ENCODE measurements around the gene ZMPSTE24. TPM values are rescaled to one million over a fixed set of nuclear protein-coding genes. Genes with fewer than 3 reads are reported as not detected.

Gene ZMPSTE24
- total RNA-seq, 4 donors from 2014 or later: 37.4 to 49.8 (median 48.9) TPM

DNA sequence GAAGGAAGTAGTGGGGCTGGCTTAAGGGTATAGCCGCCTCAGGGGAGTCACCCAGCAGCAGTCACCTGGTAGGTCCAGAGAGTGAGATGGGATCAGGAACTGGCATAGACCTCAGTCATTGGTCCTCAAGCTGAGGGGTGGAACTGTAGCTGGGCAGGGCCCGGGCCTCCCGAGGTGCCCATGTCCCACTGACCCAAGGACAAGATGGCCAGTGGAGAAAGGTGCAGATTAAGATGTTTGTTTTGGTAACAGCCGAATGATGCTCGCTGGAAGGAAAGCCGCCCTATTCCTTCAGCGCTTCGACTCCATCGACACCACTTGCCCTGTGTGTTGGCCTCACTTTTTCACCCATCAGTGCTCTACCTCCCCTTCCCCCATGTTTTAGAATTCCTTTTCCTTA is 42.6 kb downstream of the ZMPSTE24 start:
- Histone ChIP-seq H3K27ac (replicated peaks in 1 of 4) (no peak overlapping the region), H3K36me3 (no peaks in the 10 kb centered on the region), H3K9me3 (no peaks in the 10 kb centered on the region), H3K4me1 (no peaks in the 10 kb centered on the region), H3K4me3 (no peak overlapping the region), H3K27me3 (peaks cover 0 to 13% (median 0%) of the 10 kb centered on the region in 4 donors)
- 95% methylated on average over 9 of the region's 9 CpGs for WGBS
- peak; percentile 68 for DNase-seq (ENCODE audit: extremely low spot score)
- intact Hi-C loops (cut with DNase I): no loop called here
- TF ChIP-seq POLR2AphosphoS5 (IDR thresholded peaks at IDR 0.05) (no peak), POLR2A (IDR thresholded peaks at IDR 0.05; ENCODE audit: low read depth) (no peak), EP300 (IDR thresholded peaks at IDR 0.05) (no peak)
- TF ChIP-seq, protein P1, sequence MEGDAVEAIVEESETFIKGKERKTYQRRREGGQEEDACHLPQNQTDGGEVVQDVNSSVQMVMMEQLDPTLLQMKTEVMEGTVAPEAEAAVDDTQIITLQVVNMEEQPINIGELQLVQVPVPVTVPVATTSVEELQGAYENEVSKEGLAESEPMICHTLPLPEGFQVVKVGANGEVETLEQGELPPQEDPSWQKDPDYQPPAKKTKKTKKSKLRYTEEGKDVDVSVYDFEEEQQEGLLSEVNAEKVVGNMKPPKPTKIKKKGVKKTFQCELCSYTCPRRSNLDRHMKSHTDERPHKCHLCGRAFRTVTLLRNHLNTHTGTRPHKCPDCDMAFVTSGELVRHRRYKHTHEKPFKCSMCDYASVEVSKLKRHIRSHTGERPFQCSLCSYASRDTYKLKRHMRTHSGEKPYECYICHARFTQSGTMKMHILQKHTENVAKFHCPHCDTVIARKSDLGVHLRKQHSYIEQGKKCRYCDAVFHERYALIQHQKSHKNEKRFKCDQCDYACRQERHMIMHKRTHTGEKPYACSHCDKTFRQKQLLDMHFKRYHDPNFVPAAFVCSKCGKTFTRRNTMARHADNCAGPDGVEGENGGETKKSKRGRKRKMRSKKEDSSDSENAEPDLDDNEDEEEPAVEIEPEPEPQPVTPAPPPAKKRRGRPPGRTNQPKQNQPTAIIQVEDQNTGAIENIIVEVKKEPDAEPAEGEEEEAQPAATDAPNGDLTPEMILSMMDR (IDR thresholded peaks at IDR 0.05): no peak

DNA sequence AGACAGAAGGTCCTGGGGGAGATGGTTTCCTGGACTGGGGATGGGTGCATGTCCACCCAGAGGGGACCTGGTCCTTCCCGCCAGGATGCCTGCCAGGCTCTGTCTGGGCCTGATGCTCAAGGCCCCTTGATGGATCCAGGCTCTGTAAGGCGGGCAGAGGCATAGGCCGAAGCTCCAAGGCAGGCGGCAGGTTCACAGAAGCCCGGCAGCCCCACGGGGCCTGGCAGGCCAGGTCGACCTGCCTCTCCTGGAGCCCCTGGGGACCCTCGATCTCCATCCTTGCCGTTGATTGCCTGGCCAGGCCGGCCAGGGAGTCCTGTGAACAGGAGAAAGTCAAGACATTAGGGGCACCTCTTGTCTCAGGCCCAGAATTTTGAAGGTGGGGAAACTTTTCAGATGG is 43.0 kb downstream of the ZMPSTE24 start:
- intact Hi-C loops (cut with DNase I): no loop called here
- H3K4me3 ChIP-seq: no peak overlapping the region
- 92% methylated on average over 7 of the region's 10 CpGs for WGBS
- TF ChIP-seq POLR2A (IDR thresholded peaks at IDR 0.05; ENCODE audit: low read depth) (no peak), POLR2AphosphoS5 (IDR thresholded peaks at IDR 0.05) (no peak), EP300 (IDR thresholded peaks at IDR 0.05) (no peak)
- TF ChIP-seq, protein P1 (IDR thresholded peaks at IDR 0.05): no peak
- no peaks in the 10 kb centered on the region for H3K4me1 ChIP-seq
- DNase-seq (ENCODE audit: extremely low spot score): peak; percentile 85
- H3K9me3 ChIP-seq: no peaks in the 10 kb centered on the region
- no peak overlapping the region for H3K27ac ChIP-seq (replicated peaks in 1 of 4)
- peaks cover 0 to 13% (median 0%) of the 10 kb centered on the region in 4 donors for H3K27me3 ChIP-seq
- H3K36me3 ChIP-seq: no peaks in the 10 kb centered on the region

DNA sequence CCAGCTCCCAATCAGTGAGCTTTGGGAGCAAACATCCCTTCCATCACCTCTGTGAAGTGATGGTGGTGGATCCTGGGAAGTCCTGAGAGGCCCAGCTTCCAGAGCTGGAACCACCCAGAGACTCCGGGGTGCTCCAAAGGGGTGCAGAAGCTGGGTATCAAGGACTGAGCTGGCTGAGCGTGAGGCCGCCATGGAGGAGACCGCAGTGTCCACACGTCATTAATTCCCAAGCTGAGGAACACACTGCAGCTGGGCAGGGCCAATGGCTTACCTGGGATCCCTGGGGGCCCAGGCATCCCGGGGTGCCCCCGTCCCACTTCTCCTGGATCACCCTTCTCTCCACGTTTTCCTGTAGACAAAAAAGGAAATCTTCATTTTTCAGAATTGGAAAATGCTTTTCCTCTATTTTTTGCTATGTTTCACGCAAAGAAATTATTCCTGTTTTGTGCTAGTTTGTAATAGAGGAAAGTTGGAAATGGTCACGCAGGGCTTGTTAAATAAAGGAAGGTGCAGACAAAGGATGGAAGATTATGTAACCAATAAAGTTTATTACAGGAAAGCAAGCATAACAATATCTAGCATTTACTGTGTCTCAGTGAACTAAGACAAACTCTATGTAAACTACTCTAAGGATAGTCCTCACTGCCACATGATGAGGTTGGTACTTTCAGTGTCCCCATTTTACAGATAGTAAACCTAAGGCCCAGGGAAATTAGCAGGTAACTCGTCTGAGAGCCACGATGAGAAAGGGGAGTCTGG is 43.7 kb downstream of the ZMPSTE24 start:
- H3K9me3 ChIP-seq: no peaks in the 10 kb centered on the region
- TF ChIP-seq POLR2A (IDR thresholded peaks at IDR 0.05; ENCODE audit: low read depth) (no peak), POLR2AphosphoS5 (IDR thresholded peaks at IDR 0.05) (no peak), EP300 (IDR thresholded peaks at IDR 0.05) (no peak)
- TF ChIP-seq, protein P1 (IDR thresholded peaks at IDR 0.05): no peak
- no peaks in the 10 kb centered on the region for H3K36me3 ChIP-seq
- H3K4me1 ChIP-seq: no peaks in the 10 kb centered on the region
- peaks cover 0 to 13% (median 0%) of the 10 kb centered on the region in 4 donors for H3K27me3 ChIP-seq
- WGBS: 95% methylated on average over 11 of the region's 12 CpGs
- DNase-seq (ENCODE audit: extremely low spot score): no peak
- no peak overlapping the region for H3K4me3 ChIP-seq
- intact Hi-C loops (cut with DNase I): no loop called here
- no peak overlapping the region for H3K27ac ChIP-seq (replicated peaks in 1 of 4)

DNA sequence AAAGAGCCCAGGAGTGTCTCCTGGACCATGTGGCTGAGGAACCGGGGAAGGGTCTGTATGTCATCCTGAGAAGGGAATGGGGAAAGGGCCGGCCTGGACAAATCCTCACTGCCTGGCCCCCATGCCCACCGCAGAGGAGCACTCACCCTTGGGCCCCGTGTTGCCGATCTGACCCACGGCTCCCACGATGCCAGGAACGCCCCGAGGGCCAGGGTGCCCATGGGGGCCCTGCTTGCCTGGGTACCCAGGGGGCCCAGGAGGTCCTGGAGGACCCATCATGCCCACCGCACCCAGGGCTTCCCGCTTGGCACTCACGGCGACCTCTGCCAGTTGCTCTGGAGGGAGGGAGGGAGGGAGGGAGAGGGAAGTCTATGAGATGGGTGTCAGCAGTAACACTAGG is 44.4 kb downstream of the ZMPSTE24 start:
- H3K4me1 ChIP-seq: no peaks in the 10 kb centered on the region
- H3K27me3 ChIP-seq: peaks cover 0 to 13% (median 0%) of the 10 kb centered on the region in 4 donors
- H3K27ac ChIP-seq (replicated peaks in 1 of 4): no peak overlapping the region
- WGBS: 100% methylated on average over 2 of the region's 13 CpGs
- no peak for DNase-seq (ENCODE audit: extremely low spot score)
- intact Hi-C loops (cut with DNase I): no loop called here
- no peaks in the 10 kb centered on the region for H3K36me3 ChIP-seq
- TF ChIP-seq POLR2A (IDR thresholded peaks at IDR 0.05; ENCODE audit: low read depth): no peak
- TF ChIP-seq POLR2AphosphoS5 (IDR thresholded peaks at IDR 0.05): no peak
- no peak for TF ChIP-seq EP300 (IDR thresholded peaks at IDR 0.05)
- TF ChIP-seq, protein P1 (IDR thresholded peaks at IDR 0.05): no peak
- no peak overlapping the region for H3K4me3 ChIP-seq
- no peaks in the 10 kb centered on the region for H3K9me3 ChIP-seq
